CD4-positive, CD25-positive, alpha-beta regulatory T cell (primary cell): ENCODE measurements around the gene NUP205. TPM values are rescaled to one million over a fixed set of nuclear protein-coding genes. Genes with fewer than 3 reads are reported as not detected.

Experiments used
- ATAC-seq, 2 donors: fragments of 150-1000 bp; cut with Tn5 transposase; one replicate each; pipeline ENCODE4 v1.10.0; 2021; ENCODE audit warnings: low read depth in 2 of 2, moderate number of reproducible peaks in 2 of 2, moderate library complexity in 1 of 2
- DNase-seq, 3 donors: peaks; one replicate each; pipeline versions ENCODE4 v3.0.0 to v3.0.0-alpha.2; 2012 to 2022; ENCODE audit warnings: mixed read lengths in 1 of 3
- H3K27ac ChIP-seq: one replicate; pipeline ENCODE4 v1.7.0; 2013; ENCODE audit warnings: mild to moderate bottlenecking, low read length; ENCODE audit not compliant: insufficient read depth, poor library complexity, severe bottlenecking
- H3K27me3 ChIP-seq: one replicate; pipeline ENCODE4 v1.7.0; 2013; ENCODE audit warnings: low read length; ENCODE audit not compliant: control insufficient read depth, insufficient read depth
- H3K36me3 ChIP-seq: one replicate; pipeline ENCODE4 v1.7.0; 2013; ENCODE audit warnings: mild to moderate bottlenecking, low read length, moderate library complexity; ENCODE audit not compliant: control insufficient read depth, insufficient read depth
- H3K4me1 ChIP-seq: 2 replicates; pipeline ENCODE4 v1.7.0; 2013; ENCODE audit warnings: mild to moderate bottlenecking, low read length; ENCODE audit not compliant: insufficient read depth, control insufficient read depth, poor library complexity, severe bottlenecking
- H3K4me3 ChIP-seq: one replicate; pipeline ENCODE4 v1.7.0; 2013; ENCODE audit warnings: low read depth, mild to moderate bottlenecking, low read length, moderate library complexity
- H3K9me3 ChIP-seq, 2 experiments: 1 replicate in 1 of 2; 2 replicates in 1 of 2; pipeline ENCODE4 v1.7.0; 2013; ENCODE audit warnings: low read length in 2 of 2, mild to moderate bottlenecking in 1 of 2, moderate library complexity in 1 of 2; ENCODE audit not compliant: control insufficient read depth in 2 of 2
- H3K27ac Mint-ChIP-seq, 3 donors: one replicate each; pipeline ENCODE4 v1.8.0; 2020 to 2022; ENCODE audit warnings: mild to moderate bottlenecking in 3 of 3, mixed read lengths in 3 of 3, moderate library complexity in 2 of 3
- H3K27me3 Mint-ChIP-seq: one replicate; pipeline ENCODE4 v1.8.0; 2022; ENCODE audit warnings: mild to moderate bottlenecking, mixed read lengths
- H3K36me3 Mint-ChIP-seq: one replicate; pipeline ENCODE4 v1.8.0; 2020; ENCODE audit warnings: mixed read lengths
- H3K4me1 Mint-ChIP-seq, 4 donors: one replicate each; pipeline ENCODE4 v1.8.0; 2020 to 2022; ENCODE audit warnings: mixed read lengths in 4 of 4, mild to moderate bottlenecking in 1 of 4
- H3K4me3 Mint-ChIP-seq, 4 donors: one replicate each; pipeline ENCODE4 v1.8.0; 2020 to 2022; ENCODE audit warnings: mild to moderate bottlenecking in 4 of 4, mixed read lengths in 4 of 4, moderate library complexity in 3 of 4
- H3K9me3 Mint-ChIP-seq, 7 donors: one replicate each; pipeline ENCODE4 v1.8.0; 2020 to 2022; ENCODE audit warnings: mixed read lengths in 7 of 7, mild to moderate bottlenecking in 3 of 7, moderate library complexity in 2 of 7
- polyA plus RNA-seq, 4 donors: library from polyadenylated mRNA; unstranded; fragments of 300-500 nt; fragmentation: Illumina TruSeq; gene quantifications; one replicate each; pipeline ENCODE4 v1.2.3, GENCODE V29; 2021
- total RNA-seq: library from RNA; stranded (reverse); gene quantifications from one replicate; pipeline ENCODE4 v1.2.3, GENCODE V29; 2022

NUP205 gene
- total and polyA plus RNA-seq, 5 donors from 2014 or later = 21.1 to 56.3 (median 27.6) TPM

DNA sequence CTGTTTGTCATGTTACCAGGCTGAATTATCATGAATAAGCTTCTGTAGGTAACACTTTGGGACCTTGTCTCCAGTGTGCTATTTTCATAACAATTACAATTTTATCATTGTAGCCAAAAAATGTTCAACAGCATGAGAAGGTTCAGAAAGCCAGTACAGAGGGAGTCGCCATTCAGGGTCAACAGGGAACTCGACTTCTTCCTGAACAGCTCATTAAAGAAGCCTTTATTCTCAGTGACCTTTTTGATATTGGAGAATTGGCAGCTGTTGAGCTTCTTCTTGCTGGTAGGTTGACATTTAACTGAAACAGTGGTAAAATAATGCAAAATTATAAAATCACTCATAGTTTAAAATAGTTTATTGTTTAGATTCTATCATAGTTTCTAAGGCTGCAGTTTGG is 15.8 kb downstream of the NUP205 start:
- Mint-ChIP-seq H3K36me3 (peaks cover 42% of the 10 kb centered on the region), H3K9me3 (peaks cover 0 to 1% (median 0%) of the 10 kb centered on the region in 7 donors), H3K4me3 (no peak overlapping the region), H3K27me3 (no peaks in the 10 kb centered on the region), H3K27ac (peak overlapping the region in 1 of 3 donors; percentile 36), H3K4me1 (peaks cover 12 to 19% (median 17%) of the 10 kb centered on the region in 4 donors)
- no peak overlapping the region for H3K4me3 ChIP-seq
- H3K27ac ChIP-seq = no peak overlapping the region
- no peaks in the 10 kb centered on the region for H3K27me3 ChIP-seq
- no peak for DNase-seq
- no peaks in the 10 kb centered on the region for H3K9me3 ChIP-seq
- no peak for ATAC-seq
- H3K36me3 ChIP-seq = peaks cover 72% of the 10 kb centered on the region
- no peaks in the 10 kb centered on the region for H3K4me1 ChIP-seq

DNA sequence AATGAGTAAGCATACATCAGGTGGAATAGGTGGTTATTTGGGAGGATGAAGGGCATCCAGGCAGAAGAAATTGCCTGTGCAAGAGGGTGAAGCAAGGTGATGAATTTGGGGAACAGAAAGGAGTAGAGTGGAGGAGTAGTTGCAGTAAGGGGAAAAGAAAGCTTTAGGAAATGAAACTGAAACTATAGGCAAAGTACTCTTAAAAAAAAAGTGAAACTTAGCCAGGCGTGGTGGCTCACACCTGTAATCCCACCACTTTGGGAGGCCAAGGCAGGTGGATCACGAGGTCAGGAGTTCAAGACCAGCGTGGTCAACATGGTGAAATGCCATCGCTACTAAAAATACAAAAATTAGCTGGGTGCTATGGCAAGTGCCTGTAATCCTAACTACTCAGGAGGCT is 17.6 kb downstream of the NUP205 start:
- H3K4me1 ChIP-seq = no peaks in the 10 kb centered on the region
- H3K36me3 Mint-ChIP-seq = peaks cover 51% of the 10 kb centered on the region
- no peaks in the 10 kb centered on the region for H3K27me3 ChIP-seq
- H3K4me1 Mint-ChIP-seq = peaks cover 5 to 13% (median 10%) of the 10 kb centered on the region in 4 donors
- no peaks in the 10 kb centered on the region for H3K27me3 Mint-ChIP-seq
- peak overlapping the region in 2 of 3 donors; percentile 34 to 43 for H3K27ac Mint-ChIP-seq
- peaks cover 0 to 1% (median 0%) of the 10 kb centered on the region in 7 donors for H3K9me3 Mint-ChIP-seq
- DNase-seq = peak in 1 of 3 donors; percentile 44
- H3K4me3 ChIP-seq = peak overlapping the region; percentile 1
- H3K4me3 Mint-ChIP-seq = peak overlapping the region in 1 of 4 donors; percentile 2
- no peak for ATAC-seq
- no peaks in the 10 kb centered on the region for H3K9me3 ChIP-seq
- no peak overlapping the region for H3K27ac ChIP-seq
- H3K36me3 ChIP-seq = peaks cover 88% of the 10 kb centered on the region

GRCh38 chr7:135578569-135578968 is 20.9 kb downstream of the NUP205 start:
- Mint-ChIP-seq H3K4me1 (peaks cover 5 to 13% (median 9%) of the 10 kb centered on the region in 4 donors), H3K27me3 (no peaks in the 10 kb centered on the region), H3K4me3 (no peak overlapping the region), H3K9me3 (peaks cover 0 to 1% (median 0%) of the 10 kb centered on the region in 7 donors), H3K27ac (no peak overlapping the region), H3K36me3 (peaks cover 53% of the 10 kb centered on the region)
- Histone ChIP-seq H3K27me3 (no peaks in the 10 kb centered on the region), H3K4me3 (no peak overlapping the region), H3K4me1 (no peaks in the 10 kb centered on the region), H3K27ac (no peak overlapping the region), H3K9me3 (no peaks in the 10 kb centered on the region), H3K36me3 (peaks cover 85% of the 10 kb centered on the region)
- no peak for ATAC-seq
- no peak for DNase-seq

DNA sequence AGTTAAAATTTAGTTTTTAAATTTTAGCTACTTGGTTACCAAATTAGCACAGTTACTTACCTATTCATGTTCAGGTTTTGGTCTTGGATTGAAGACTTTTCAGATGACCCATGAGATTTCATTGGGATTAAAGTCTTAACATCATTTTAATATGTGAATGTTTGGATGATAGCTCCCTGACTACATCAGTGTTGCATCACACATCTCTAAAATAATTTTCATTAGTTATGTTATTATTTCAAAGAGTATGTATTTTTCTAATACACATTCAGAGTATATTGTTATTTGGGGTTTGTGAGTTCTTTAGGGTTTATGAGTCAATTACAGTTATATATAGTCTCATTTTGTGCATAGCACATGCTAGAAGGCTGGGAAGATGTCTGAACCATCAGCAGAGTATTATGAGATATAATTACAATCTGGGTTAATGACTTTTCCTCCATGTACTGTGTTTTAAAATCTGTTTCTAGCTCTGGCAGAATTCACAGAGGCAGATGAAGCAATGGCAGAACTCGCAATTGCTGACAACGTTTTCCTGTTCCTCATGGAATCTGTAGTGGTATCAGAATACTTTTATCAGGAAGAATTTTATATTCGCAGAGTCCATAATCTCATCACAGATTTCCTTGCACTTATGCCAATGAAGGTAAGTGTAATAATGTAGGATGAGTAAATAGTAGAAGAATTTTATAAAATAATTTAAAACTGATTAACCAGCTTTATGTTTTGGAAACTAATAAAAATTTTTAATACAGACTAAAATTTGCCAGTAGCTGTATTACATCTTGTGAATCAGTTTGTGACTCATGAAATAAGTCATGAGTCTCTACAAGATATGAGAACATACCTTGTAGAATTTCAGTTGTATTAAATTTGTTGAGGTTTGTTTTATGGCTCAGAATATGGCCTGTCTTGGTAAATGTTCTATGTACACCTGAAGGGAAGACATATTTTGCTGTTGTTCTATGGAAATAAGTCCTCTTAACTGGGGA is 26.9 kb downstream of the NUP205 start:
- H3K36me3 ChIP-seq = peaks cover 79% of the 10 kb centered on the region

GRCh38 chr7:135597181-135597925 is 39.6 kb downstream of the NUP205 start:
- Histone ChIP-seq H3K4me1 (no peaks in the 10 kb centered on the region), H3K9me3 (no peaks in the 10 kb centered on the region), H3K27me3 (no peaks in the 10 kb centered on the region), H3K36me3 (peaks cover 85% of the 10 kb centered on the region), H3K27ac (no peak overlapping the region), H3K4me3 (no peak overlapping the region)
- peaks cover 0 to 7% (median 2%) of the 10 kb centered on the region in 4 donors for H3K4me1 Mint-ChIP-seq
- ATAC-seq (no peak), DNase-seq (no peak)
- H3K27me3 Mint-ChIP-seq = no peaks in the 10 kb centered on the region
- no peaks in the 10 kb centered on the region for H3K9me3 Mint-ChIP-seq
- peaks cover 38% of the 10 kb centered on the region for H3K36me3 Mint-ChIP-seq
- H3K4me3 Mint-ChIP-seq = no peak overlapping the region
- H3K27ac Mint-ChIP-seq = no peak overlapping the region

More for the DNA sequence above, 26.9 kb downstream of the NUP205 start:
- DNase-seq (no peak), ATAC-seq (no peak)
- Histone ChIP-seq H3K9me3 (no peaks in the 10 kb centered on the region), H3K27ac (no peak overlapping the region), H3K4me3 (no peak overlapping the region), H3K27me3 (no peaks in the 10 kb centered on the region), H3K4me1 (no peaks in the 10 kb centered on the region)
- Mint-ChIP-seq H3K4me1 (peaks cover 0 to 5% (median 0%) of the 10 kb centered on the region in 4 donors), H3K9me3 (peaks cover 0 to 1% (median 0%) of the 10 kb centered on the region in 7 donors), H3K36me3 (peaks cover 44% of the 10 kb centered on the region), H3K4me3 (no peak overlapping the region), H3K27me3 (no peaks in the 10 kb centered on the region), H3K27ac (no peak overlapping the region)

DNA sequence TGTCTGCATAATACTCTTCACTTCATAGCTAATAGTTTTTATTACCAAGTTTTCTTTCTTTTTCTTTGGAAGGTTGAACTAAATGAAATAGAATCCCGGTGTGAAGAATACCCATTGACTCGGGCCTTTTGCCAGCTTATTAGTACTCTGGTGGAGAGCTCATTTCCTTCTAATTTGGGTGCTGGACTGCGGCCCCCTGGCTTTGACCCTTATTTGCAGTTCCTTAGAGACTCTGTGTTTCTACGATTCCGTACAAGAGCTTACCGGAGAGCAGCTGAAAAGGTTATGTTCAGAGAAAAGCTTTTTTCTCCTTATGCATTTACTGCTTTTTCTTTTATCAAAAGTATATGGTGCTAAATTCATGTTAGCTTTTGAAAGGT is 40.2 kb downstream of the NUP205 start:
- H3K27me3 Mint-ChIP-seq = no peaks in the 10 kb centered on the region
- no peak overlapping the region for H3K27ac Mint-ChIP-seq
- Histone ChIP-seq H3K27ac (no peak overlapping the region), H3K9me3 (no peaks in the 10 kb centered on the region), H3K36me3 (peaks cover 85% of the 10 kb centered on the region), H3K27me3 (no peaks in the 10 kb centered on the region), H3K4me3 (no peak overlapping the region), H3K4me1 (no peaks in the 10 kb centered on the region)
- no peaks in the 10 kb centered on the region for H3K9me3 Mint-ChIP-seq
- no peak for DNase-seq
- ATAC-seq = no peak
- peaks cover 0 to 7% (median 2%) of the 10 kb centered on the region in 4 donors for H3K4me1 Mint-ChIP-seq
- no peak overlapping the region for H3K4me3 Mint-ChIP-seq
- peaks cover 37% of the 10 kb centered on the region for H3K36me3 Mint-ChIP-seq

DNA sequence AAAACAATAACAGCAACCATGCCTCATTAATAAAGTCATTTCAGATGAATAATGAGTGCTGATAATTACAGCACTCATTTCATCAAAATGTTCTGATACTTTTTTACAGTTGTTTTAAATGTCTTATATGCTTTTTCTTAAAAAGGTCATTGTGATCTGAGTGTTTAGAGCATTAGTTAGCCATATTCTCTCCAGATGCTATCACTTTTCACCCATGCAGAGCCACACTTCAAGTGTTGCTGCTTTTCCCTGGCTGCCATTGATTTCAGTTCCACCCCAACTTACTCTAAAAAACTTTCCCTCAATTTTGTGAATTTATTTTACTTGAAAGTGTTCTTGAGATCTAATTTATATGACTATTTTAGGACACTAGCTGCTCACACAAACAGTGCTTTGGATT is 41.8 kb downstream of the NUP205 start:
- Mint-ChIP-seq H3K9me3 (no peaks in the 10 kb centered on the region), H3K36me3 (peaks cover 32% of the 10 kb centered on the region), H3K4me3 (no peak overlapping the region), H3K27me3 (no peaks in the 10 kb centered on the region), H3K27ac (peak overlapping the region in 1 of 3 donors; percentile 48), H3K4me1 (peaks cover 0 to 7% (median 2%) of the 10 kb centered on the region in 4 donors)
- Histone ChIP-seq H3K9me3 (no peaks in the 10 kb centered on the region), H3K4me1 (no peaks in the 10 kb centered on the region), H3K36me3 (peaks cover 82% of the 10 kb centered on the region), H3K27me3 (no peaks in the 10 kb centered on the region), H3K27ac (no peak overlapping the region), H3K4me3 (no peak overlapping the region)
- no peak for ATAC-seq
- DNase-seq = no peak
